ENCODE results near the gene PHLDB3.

PHLDB3 gene

DNA sequence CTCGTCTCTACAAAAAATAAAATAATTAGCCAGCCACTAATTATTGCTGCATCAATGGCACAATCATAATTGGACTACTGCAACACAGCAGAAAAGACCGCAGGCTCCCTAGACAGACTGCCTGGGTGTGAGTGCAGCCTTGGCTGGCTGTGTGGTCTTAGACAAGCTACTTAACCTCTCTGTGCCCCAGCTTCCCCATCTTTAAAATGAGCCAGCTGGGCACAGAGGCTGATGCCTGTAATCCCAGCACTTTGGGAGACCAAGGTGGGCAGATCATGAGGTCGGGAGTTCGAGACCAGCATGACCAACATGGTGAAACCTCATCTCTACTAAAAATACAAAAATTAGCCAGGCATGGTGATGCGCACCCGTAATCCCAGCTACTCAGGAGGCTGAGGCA, 70.9 kb downstream of the PHLDB3 start:
- Histone ChIP-seq H3K36me3 (no peaks in the 10 kb centered on the region), H3K4me3 (ENCODE audit: low read depth in 1 of 2, low read length in 1 of 2) (no peak overlapping the region), H3K9me3 (no peaks in the 10 kb centered on the region), H3K27me3 (no peaks in the 10 kb centered on the region), H3K4me1 (ENCODE audit: control insufficient read depth in 1 of 2, insufficient read depth in 1 of 2, low read depth in 1 of 2, low read length in 1 of 2) (peaks cover 5% of the 10 kb centered on the region in 2 experiments), H3K27ac (no peak overlapping the region)
- TF ChIP-seq, protein P1, sequence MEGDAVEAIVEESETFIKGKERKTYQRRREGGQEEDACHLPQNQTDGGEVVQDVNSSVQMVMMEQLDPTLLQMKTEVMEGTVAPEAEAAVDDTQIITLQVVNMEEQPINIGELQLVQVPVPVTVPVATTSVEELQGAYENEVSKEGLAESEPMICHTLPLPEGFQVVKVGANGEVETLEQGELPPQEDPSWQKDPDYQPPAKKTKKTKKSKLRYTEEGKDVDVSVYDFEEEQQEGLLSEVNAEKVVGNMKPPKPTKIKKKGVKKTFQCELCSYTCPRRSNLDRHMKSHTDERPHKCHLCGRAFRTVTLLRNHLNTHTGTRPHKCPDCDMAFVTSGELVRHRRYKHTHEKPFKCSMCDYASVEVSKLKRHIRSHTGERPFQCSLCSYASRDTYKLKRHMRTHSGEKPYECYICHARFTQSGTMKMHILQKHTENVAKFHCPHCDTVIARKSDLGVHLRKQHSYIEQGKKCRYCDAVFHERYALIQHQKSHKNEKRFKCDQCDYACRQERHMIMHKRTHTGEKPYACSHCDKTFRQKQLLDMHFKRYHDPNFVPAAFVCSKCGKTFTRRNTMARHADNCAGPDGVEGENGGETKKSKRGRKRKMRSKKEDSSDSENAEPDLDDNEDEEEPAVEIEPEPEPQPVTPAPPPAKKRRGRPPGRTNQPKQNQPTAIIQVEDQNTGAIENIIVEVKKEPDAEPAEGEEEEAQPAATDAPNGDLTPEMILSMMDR (IDR thresholded peaks at IDR 0.05) = no peak

DNA sequence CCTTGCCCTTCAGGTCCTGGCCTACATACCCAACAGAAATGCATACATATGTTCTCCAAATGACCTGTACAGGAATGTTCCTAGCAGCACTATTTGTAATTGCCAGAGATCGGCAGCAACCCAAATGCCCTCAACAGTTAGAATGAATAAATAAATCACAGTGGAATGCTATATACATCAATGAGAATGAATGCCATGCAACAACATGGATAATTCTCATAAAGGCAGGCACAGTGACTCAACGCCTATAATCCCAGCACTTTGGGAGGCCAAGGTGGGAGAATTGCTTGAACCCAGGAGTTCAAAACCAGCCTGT, 71.2 kb downstream of the PHLDB3 start:
- TF ChIP-seq, protein P1 (IDR thresholded peaks at IDR 0.05) = no peak
- Histone ChIP-seq H3K4me3 (ENCODE audit: low read depth in 1 of 2, low read length in 1 of 2) (no peak overlapping the region), H3K27me3 (no peaks in the 10 kb centered on the region), H3K27ac (no peak overlapping the region), H3K4me1 (ENCODE audit: control insufficient read depth in 1 of 2, insufficient read depth in 1 of 2, low read depth in 1 of 2, low read length in 1 of 2) (peaks cover 1 to 2% of the 10 kb centered on the region in 2 experiments), H3K36me3 (no peaks in the 10 kb centered on the region), H3K9me3 (no peaks in the 10 kb centered on the region)

DNA sequence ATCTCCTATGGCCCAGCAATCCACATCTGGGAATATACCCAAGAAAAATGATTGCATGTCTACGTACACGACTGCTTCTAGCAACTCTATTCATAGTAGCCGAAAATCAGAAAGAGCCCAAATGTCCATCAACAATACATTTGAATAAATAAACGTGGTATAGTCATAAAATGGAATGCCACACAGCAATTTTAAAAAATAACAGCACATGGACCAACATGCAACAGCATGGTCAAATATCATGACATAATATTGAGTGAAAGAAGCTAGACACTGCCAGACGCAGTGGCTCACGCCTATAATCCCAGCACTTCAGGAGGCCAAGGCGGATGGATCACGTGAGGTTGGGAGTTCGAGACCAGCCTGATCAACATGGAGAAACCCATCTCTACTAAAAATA, 73.6 kb downstream of the PHLDB3 start:
- Histone ChIP-seq H3K9me3 (no peaks in the 10 kb centered on the region), H3K36me3 (no peaks in the 10 kb centered on the region), H3K27me3 (no peaks in the 10 kb centered on the region), H3K27ac (no peak overlapping the region), H3K4me3 (ENCODE audit: low read depth in 1 of 2, low read length in 1 of 2) (no peak overlapping the region), H3K4me1 (ENCODE audit: control insufficient read depth in 1 of 2, insufficient read depth in 1 of 2, low read depth in 1 of 2, low read length in 1 of 2) (peaks cover 20 to 23% of the 10 kb centered on the region in 2 experiments)
- TF ChIP-seq, protein P1 (IDR thresholded peaks at IDR 0.05) = no peak

DNA sequence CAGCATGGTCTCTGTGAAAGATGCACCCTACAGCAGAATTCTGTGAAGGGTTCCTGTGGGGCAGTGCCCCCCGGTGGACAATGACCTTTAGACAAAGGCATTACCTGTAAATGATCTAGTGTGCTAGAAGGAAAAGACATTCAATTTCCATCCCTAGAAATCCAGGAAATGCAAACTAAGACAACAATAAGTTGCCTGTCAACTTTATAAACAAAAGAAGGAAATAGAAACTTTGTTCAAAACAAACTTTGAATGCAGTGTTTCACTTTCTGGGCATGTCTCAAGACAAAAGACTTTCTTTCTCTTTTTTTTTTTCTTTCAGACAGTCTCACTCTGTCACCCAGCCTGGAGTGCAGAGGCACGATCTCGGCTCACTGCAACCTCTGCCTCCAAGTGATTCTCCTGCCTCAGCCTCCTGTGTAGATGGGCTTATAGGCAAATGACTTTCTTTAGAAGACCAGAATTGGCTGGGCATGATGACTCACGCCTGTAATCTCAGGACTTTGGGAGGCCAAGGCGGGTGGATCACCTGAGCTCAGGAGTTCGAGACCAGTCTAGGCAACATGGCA, 74.3 kb downstream of the PHLDB3 start:
- TF ChIP-seq, protein P1 (IDR thresholded peaks at IDR 0.05) = no peak
- peaks cover 25 to 31% of the 10 kb centered on the region in 2 experiments for H3K4me1 ChIP-seq (ENCODE audit: control insufficient read depth in 1 of 2, insufficient read depth in 1 of 2, low read depth in 1 of 2, low read length in 1 of 2)
- H3K9me3 ChIP-seq = no peaks in the 10 kb centered on the region
- no peak overlapping the region for H3K27ac ChIP-seq
- H3K36me3 ChIP-seq = no peaks in the 10 kb centered on the region
- H3K27me3 ChIP-seq = no peaks in the 10 kb centered on the region
- H3K4me3 ChIP-seq (ENCODE audit: low read depth in 1 of 2, low read length in 1 of 2) = no peak overlapping the region

DNA sequence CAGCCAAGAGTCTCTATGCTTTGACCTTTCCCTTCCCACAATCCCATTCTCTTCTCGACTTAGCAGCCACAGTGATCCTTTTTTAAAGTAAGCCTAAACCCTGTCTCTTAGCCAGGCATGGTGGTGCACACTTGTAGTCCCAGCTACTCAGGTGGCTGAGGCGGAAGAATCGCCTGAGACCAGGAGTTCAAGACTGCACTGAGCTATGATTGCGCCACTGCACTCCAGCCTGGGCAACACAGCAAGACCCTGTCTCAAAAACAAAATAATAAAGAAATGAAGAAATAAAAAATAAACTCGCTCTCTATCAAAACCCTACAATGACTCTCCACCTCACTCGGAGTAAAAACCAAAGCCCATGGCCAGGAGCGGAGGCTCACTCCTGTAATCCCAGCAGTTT, 75.2 kb downstream of the PHLDB3 start:
- Histone ChIP-seq H3K27ac (no peak overlapping the region), H3K36me3 (no peaks in the 10 kb centered on the region), H3K4me1 (ENCODE audit: control insufficient read depth in 1 of 2, insufficient read depth in 1 of 2, low read depth in 1 of 2, low read length in 1 of 2) (peaks cover 27 to 33% of the 10 kb centered on the region in 2 experiments), H3K9me3 (no peaks in the 10 kb centered on the region), H3K27me3 (no peaks in the 10 kb centered on the region), H3K4me3 (ENCODE audit: low read depth in 1 of 2, low read length in 1 of 2) (no peak overlapping the region)
- TF ChIP-seq, protein P1 (IDR thresholded peaks at IDR 0.05) = no peak
